Adipocyte (in vitro differentiated cells): ENCODE results near the gene RNASEH1.

Experiments
- DNase-seq: peaks from one replicate; pipeline ENCODE4 v3.0.0-alpha.2; 2015; ENCODE audit warnings: low read depth
- H3K27me3 ChIP-seq: replicated peaks from 2 replicates; pipeline ENCODE4 v1.7.0; 2013; ENCODE audit warnings: mild to moderate bottlenecking, low read length, moderate library complexity; ENCODE audit not compliant: control insufficient read depth, insufficient read depth
- H3K36me3 ChIP-seq: 2 replicates; pipeline ENCODE4 v1.7.0; 2013; ENCODE audit warnings: low read length, mild to moderate bottlenecking, moderate library complexity; ENCODE audit not compliant: control insufficient read depth, insufficient read depth, severe bottlenecking
- H3K4me1 ChIP-seq: 2 replicates; pipeline ENCODE4 v1.7.0; 2013; ENCODE audit warnings: mild to moderate bottlenecking, low read length, moderate library complexity; ENCODE audit not compliant: control insufficient read depth, insufficient read depth
- H3K4me3 ChIP-seq: 2 replicates; pipeline ENCODE4 v1.7.0; 2013; ENCODE audit warnings: mild to moderate bottlenecking, low read length, moderate library complexity
- H3K9ac ChIP-seq: 2 replicates; pipeline ENCODE4 v1.7.0; 2013; ENCODE audit warnings: mild to moderate bottlenecking, low read length, moderate library complexity
- H3K9me3 ChIP-seq: 2 replicates; pipeline ENCODE4 v1.7.0; 2013; ENCODE audit warnings: mild to moderate bottlenecking, low read length, moderate library complexity; ENCODE audit not compliant: control insufficient read depth

Gene RNASEH1

DNA sequence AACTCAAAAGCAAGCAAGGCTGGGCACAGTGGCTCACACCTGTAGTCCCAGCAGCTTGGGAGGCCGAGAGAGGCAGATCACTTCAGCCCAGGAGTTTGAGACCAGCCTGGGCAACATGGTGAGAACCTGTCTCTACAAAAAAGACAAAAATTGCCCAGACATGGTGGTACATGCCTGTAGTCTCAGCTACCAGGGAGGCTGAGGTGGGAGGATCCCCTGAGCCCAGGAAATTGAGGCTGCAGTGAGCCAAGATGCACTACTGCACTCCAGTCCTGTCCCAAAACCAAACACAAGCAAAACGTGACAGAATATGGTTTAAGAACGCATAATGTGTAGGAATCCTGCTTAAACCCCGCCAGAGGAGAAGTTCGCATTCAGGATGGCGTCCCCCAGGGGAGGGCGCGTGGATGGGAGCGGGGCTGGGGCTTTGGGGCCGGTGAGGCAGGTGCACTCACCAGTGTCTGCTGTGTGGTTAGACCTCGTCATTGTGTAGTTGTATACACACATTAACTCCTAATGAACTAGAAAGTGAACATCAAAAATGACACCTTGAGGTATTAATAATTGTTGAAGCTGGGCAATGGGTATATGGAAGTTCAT lies 42.2 kb upstream of the RNASEH1 start:
- Histone ChIP-seq H3K9ac (no peak overlapping the region), H3K9me3 (no peaks in the 10 kb centered on the region), H3K4me3 (no peak overlapping the region), H3K27me3 (peaks cover 4% of the 10 kb centered on the region), H3K4me1 (no peaks in the 10 kb centered on the region), H3K36me3 (no peaks in the 10 kb centered on the region)
- DNase-seq: no peak

DNA sequence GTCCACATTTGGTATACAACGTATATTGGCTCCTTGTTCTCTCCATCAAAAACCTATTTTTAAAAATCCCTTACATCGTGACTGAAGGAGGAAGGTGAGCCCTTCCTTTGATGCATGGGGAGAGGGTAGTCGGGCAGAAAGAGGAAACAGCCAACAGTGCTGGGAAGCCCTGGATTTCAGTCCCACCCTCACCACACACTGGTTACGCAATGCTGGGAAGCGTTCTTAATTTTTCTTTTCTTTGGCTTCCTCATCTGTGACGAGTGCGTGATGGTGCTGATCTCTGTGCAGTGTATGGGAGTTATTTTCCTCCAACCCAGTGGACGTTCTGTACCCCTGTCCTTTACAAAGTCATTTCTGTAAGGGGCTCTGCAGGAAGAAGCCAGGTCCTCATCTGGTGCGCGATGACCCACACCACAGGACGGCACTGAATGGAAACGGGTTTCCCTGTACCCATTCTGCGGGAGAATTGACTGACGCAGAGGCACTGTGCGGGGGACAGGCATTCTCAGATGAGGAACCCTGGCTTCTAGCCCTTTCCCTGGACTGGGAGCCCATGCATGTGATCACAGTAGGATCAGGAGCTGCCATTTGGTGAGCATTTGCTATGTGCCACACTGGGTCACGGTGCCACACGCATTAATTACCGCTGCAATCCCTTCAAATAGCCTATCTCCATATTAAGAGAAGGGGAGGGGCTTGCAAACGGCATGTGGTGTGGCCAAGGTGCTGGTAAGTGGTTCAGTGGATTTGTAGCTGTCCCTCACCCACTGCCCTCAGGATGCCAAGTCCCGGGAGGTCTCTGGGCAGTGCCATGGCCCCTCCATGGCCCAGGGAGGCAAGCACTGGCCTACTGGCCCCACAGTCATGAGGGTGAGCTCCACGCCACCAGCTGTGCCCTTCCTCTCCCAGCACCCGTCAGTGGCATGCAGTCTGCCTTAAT lies 41.0 kb upstream of the RNASEH1 start:
- H3K36me3 ChIP-seq: no peaks in the 10 kb centered on the region
- H3K9me3 ChIP-seq: no peaks in the 10 kb centered on the region
- no peak for DNase-seq
- H3K4me3 ChIP-seq: no peak overlapping the region
- H3K4me1 ChIP-seq: peaks cover 8% of the 10 kb centered on the region
- H3K27me3 ChIP-seq: no peaks in the 10 kb centered on the region
- H3K9ac ChIP-seq: no peak overlapping the region

DNA sequence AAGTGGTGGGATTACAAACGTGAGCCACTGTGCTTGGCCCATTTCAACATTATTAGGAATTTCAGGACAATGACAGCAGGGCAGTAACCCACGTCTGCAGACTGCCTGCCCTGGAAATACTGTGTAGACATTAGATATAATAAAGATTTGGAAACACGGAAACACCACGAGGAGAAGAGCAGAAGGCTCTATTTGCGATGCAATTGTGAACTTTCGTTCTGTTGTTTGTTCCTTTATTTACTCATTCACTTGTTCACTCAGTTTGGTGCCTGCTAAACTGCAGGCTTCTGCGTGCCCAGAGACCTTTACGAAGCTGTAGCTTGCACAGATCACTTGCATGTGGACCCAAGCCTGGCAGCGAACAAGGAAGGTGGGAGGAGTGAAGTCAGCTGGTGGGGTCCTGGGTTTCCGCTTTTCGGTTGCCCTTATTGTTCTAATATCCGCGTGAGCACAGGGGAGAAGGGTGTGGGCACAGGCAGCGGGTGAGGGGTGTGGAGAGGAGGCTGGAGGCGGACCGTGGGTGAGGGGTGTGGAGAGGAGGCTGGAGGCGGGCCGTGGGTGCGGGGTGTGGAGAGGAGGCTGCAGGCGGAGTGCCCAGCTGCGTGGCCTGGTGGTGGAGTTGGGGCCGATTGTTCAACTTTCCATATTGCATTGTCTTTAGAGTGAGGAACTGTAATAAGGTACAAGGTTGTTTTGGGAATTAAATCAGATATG lies 40.2 kb upstream of the RNASEH1 start:
- no peaks in the 10 kb centered on the region for H3K9me3 ChIP-seq
- H3K27me3 ChIP-seq: no peaks in the 10 kb centered on the region
- DNase-seq: no peak
- H3K9ac ChIP-seq: no peak overlapping the region
- H3K4me3 ChIP-seq: no peak overlapping the region
- no peaks in the 10 kb centered on the region for H3K36me3 ChIP-seq
- peaks cover 8% of the 10 kb centered on the region for H3K4me1 ChIP-seq

DNA sequence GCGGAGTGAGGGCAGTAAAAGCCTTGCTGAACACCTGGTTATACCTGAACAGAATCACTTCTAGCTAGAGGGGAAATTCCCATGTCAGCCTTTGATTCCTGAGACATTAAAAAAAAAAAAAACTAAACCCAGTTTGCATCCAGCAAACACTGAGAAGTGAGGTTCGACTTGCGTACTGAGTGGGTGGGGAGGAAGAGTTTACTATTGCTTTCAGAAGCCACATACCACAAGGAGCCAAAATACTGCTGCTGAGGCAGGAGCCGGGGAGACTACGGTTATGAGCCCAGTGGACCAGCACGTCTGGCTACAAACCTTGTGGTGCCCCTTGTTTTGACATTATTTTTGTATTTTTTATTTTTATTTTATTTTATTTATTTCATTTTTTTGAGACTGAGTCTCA lies 39.4 kb upstream of the RNASEH1 start:
- no peak for DNase-seq
- Histone ChIP-seq H3K4me3 (no peak overlapping the region), H3K9ac (no peak overlapping the region), H3K36me3 (no peaks in the 10 kb centered on the region), H3K27me3 (no peaks in the 10 kb centered on the region), H3K4me1 (peaks cover 8% of the 10 kb centered on the region), H3K9me3 (no peaks in the 10 kb centered on the region)

DNA sequence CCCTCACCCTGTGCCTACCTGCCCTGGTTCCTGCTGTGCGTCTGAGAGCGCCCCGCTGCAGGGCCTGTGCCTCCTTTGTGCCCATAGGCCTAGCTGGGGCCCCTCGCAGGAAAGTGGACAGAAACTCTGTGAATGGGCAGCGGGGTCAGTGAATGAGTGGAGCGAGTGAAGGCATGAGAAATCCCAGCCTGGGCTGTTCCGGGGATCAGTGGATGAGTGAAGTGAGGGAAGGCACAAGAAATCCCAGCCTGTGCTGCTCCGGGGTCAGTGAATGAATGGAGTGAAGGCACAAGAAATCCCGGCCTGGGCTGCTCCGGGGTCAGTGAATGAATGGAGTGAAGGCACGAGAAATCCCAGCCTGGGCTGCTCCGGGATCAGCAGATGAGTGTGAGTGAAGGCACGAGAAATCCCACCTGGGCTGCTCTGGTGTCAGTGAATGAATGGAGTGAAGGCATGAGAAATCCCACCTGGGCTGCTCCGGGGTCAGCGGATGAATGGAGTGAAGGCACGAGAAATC lies 38.8 kb upstream of the RNASEH1 start:
- H3K4me1 ChIP-seq: peaks cover 8% of the 10 kb centered on the region
- no peaks in the 10 kb centered on the region for H3K9me3 ChIP-seq
- no peak overlapping the region for H3K9ac ChIP-seq
- no peaks in the 10 kb centered on the region for H3K27me3 ChIP-seq
- no peaks in the 10 kb centered on the region for H3K36me3 ChIP-seq
- no peak overlapping the region for H3K4me3 ChIP-seq
- no peak for DNase-seq

DNA sequence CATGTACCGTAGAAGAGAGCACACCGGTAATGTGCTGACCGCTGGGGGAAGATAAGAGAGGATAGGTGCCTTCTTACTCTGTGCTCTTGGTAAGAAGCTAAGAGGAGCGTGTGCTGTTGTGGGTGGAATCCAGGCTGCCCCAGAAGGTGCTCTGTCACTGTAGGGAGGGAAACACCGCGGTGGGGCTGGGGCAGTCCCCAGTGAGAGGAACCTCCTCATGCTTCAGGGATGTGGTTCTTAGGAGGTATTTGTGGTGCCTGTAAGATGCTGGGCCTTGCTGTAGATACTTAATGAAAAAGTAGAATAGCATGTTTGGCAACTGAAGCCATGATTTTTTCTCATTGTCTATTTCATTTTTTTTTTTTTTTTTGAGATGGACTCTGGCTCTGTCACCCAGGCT lies 37.9 kb upstream of the RNASEH1 start:
- Histone ChIP-seq H3K27me3 (no peaks in the 10 kb centered on the region), H3K9me3 (no peaks in the 10 kb centered on the region), H3K9ac (no peak overlapping the region), H3K4me1 (peaks cover 8% of the 10 kb centered on the region), H3K4me3 (no peak overlapping the region), H3K36me3 (no peaks in the 10 kb centered on the region)
- no peak for DNase-seq

DNA sequence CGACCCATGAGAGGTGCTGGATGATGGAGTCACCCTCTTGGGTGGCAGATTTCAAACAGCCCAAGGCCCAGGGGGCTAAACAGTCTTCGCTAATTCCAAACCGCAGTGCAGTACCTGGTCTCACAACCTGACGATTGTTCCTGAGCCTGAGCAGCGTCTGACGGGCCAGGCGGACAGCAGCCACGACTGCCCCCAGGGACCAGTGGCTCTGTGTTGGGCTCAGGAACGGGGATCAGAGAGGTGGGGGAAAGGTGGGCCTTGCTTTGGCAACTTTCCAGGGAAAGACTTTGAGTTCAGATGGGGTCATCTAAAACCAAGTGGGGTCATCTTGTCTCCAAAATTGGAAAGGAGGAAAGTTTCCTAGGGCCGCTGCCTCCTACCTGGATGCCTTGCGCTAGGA lies 37.3 kb upstream of the RNASEH1 start:
- peak overlapping the region; percentile 56 for H3K4me3 ChIP-seq
- H3K4me1 ChIP-seq: peaks cover 8% of the 10 kb centered on the region
- H3K27me3 ChIP-seq: no peaks in the 10 kb centered on the region
- peak overlapping the region; percentile 72 for H3K9ac ChIP-seq
- H3K36me3 ChIP-seq: no peaks in the 10 kb centered on the region
- no peaks in the 10 kb centered on the region for H3K9me3 ChIP-seq
- DNase-seq: no peak

DNA sequence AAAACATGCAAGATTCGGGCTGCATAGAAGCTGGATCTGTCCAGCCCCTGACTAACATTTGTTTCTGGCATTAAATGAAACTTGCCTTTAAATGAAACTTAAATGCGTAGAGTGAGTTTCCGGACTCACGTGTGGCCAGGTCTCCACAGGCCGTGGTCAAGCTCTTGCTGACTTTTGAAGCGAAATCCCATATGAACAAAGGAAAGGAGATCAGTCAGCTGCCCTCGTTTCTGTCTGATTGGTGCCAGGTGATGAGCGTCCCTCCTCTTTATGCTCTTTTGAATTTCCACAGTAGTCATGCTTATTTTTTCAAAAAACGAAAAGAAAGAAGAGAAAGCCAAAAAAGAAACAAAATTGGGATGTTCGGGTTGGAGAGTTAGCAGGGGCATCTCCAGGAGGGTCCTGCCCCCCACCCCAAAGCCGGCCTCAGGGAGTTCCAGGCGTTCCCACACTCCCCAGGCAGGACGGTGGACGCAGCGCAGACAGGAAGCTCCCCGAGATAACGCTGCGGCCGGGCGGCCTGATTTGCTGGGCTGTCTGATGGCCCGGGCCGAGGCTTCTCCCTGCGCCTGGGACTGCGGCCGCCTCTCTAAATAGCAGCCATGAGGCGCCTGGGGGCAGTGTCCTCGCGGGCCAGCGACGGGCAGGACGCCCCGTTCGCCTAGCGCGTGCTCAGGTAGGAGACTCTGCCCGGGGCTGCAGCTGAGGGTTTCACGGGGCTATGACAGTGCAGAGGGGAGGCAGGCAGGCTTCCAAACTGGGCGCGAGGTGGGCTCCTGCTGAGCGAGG lies 36.6 kb upstream of the RNASEH1 start, which contains the start of gene COLEC11:
Gene COLEC11, plus strand, starts transcription at position 620 of the 789 bp plus-strand sequence. CDS start 9,229 bp downstream, outside the sequence.
- H3K27me3 ChIP-seq: no peaks in the 10 kb centered on the region
- H3K36me3 ChIP-seq: no peaks in the 10 kb centered on the region
- H3K4me3 ChIP-seq: peak within 1 kb of the TSS; percentile 56
- H3K4me1 ChIP-seq: peaks cover 8% of the 10 kb centered on the region
- peak; percentile 28 for DNase-seq
- H3K9ac ChIP-seq: peak within 1 kb of the TSS; percentile 72
- H3K9me3 ChIP-seq: no peaks in the 10 kb centered on the region

DNA sequence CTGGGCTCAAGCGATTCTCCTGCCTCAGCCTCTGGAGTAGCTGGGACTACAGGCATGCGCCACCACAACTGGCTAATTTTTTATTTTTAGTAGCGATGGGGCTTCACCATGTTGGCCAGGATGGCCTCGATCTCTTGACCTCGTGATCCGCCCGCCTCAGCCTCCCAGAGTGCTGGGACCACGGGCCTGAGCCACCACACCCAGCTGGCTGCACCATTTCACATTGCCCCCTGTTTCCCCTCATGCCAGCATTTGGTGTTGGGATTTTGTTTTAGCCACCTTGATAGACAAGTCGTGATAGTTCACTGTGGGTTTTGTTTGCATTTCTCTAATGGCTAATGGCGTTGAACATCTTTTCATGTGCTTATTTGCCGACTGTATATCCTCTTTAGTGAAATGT lies 31.0 kb upstream of the RNASEH1 start:
- Histone ChIP-seq H3K4me1 (peaks cover 28% of the 10 kb centered on the region), H3K36me3 (peaks cover 3% of the 10 kb centered on the region), H3K9ac (no peak overlapping the region), H3K9me3 (no peaks in the 10 kb centered on the region), H3K27me3 (no peaks in the 10 kb centered on the region), H3K4me3 (no peak overlapping the region)
- no peak for DNase-seq

DNA sequence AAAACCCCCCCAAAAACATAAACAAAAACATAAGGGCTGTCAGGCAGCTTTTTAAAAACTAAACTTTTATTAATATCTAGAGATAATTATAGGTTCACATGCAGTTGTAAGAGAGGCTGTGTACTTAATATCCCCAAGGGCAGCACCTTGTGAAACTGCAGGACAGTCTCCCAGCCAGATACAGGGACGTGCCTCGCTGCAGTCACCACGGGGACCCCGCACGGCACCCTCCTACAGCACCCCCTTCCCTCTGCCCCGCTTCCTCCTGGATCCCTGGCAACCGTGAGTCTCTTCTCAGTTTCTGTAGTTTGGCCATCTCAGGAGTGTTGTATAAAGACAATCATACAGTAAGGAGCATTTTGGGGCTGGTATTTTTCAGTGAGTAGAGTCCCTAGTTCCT lies 30.0 kb upstream of the RNASEH1 start:
- H3K4me1 ChIP-seq: peaks cover 32% of the 10 kb centered on the region
- H3K36me3 ChIP-seq: peaks cover 13% of the 10 kb centered on the region
- no peaks in the 10 kb centered on the region for H3K27me3 ChIP-seq
- DNase-seq: no peak
- no peak overlapping the region for H3K4me3 ChIP-seq
- H3K9me3 ChIP-seq: no peaks in the 10 kb centered on the region
- no peak overlapping the region for H3K9ac ChIP-seq
